Activated CD8-positive, alpha-beta memory T cell treated with anti-CD3 and anti-CD28 coated beads, Interleukin-2, amount 50 U/mL, for 48 hours (primary cell): Measurements from ENCODE around the gene CCDC24.
A peak's percentile ranks its signal among the peaks of the same experiment; 100 is the strongest.

Source experiments
- DNase-seq: peaks from one replicate; pipeline ENCODE4 v3.0.0-alpha.2; 2020

The CCDC24 gene

DNA sequence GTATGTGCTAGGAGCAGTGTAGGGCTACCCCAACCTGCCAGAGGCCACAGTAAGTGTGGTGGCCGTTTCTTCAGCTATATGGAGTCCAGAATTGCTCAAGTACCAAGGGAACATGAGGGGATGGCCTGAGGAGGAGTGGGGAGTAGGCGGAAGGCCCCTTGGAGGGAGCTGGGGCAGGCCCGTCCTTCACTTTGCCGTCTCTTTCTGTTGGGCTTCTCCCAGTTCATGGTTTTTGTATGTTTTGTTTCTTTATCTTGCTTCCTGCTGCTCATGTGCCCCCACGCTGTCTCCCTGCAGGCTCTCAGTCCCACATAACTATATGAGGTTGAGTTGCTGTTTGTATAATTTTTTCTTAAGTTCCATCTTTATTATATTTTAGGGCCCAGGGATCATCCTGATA lies 27.5 kb upstream of the CCDC24 start:
- no peak for DNase-seq

DNA sequence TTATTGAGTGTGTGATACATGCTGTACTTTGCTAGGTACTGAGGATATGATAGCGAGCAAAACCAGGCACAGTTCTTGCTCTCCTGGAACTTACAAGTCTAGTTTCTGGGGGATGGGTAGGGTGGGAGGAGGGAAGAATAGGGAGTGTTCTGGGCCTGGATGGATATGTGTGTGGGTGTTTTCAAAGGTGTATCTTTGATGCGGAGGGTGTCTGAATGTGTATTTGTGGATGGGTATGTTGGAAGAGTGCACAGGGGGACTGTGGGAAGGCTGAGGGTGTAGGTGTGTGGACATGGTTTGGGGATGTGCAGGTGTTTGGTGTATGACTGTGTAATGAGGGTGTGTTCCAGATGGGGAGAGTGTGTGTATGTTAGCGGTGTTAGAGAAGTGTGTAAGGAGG lies 26.1 kb upstream of the CCDC24 start:
- no peak for DNase-seq

DNA sequence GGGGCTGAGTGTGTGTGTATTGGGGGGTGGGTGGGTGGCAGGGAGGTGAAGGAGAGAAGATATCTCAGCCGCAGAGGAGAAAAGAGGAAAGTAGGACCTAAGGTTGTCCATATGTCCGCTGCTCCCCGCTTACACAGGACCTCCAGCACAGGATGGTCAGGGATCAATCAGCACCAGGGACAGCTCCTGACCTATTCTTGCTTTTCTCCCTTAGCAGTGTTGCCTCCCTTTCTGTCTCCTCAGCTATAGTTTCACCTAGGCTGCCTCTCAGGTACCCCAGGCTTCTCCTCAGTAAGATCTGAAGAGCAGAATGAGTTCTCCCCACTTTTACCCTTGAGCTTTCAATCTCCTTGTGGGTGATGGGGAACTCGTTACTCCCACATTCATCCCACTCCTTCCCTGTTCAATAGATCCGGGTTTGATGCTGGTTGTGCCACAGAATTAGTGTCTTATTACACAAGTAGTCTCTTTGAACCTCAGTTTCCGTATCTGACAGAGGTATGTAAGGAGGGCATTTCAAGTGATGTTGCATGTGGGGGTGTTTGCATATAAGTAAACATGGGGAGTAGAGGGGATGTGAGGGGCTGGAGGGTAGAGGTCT lies 23.0 kb upstream of the CCDC24 start:
- no peak for DNase-seq

DNA sequence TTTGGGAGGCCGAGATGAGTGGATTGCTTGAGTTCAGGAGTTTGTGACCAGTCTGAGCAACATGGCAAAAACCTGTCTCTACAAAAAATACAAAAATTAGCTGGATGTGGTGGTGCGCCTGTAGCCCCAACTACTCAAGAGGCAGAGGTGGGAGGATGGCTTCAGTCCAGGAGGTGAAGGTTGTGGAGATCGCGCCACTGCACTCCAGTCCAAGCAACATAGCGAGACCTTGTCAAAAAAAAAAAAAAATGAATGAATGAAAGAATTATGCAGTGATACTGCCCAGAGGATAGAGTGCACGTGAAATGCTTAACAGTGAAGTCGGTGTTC lies 22.0 kb upstream of the CCDC24 start:
- DNase-seq: no peak

DNA sequence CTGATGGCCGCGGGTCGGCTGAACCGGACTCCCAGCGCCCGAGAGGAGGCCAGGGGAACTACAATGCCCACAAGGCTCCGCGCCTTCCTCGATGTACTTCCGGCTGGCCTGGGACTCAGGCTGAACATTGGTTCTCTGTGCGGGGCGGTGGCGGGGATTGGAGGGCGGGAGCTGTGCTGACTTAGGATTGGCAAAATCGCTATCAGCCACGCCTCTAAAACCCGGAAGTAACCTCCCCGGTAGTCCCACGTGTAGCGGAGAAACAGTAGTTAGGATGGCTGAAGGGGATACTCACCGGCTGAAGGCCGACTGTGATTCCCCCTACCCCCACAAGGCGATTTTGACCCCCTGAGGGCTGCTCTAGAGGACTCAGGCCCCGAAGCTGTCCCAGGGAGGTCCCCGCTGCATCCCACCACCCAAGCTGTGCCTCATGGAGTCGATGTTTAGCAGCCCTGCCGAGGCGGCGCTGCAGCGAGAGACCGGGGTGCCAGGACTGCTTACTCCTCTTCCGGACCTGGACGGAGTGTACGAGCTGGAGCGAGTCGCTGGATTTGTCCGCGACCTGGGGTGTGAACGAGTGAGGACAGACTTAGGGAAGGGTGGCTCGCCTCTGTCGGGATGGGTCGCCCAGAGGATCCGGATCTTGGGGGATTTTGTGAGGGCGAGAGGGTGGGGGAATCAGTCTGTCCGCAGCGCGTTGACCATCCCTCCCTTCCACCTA lies 21.5 kb upstream of the CCDC24 start, which contains the start of gene DPH2:
DPH2 (plus strand) TSS at position 265 of the 721 bp plus-strand sequence; CDS start at position 431, 166 bp downstream.
- peak; percentile 95 for DNase-seq

DNA sequence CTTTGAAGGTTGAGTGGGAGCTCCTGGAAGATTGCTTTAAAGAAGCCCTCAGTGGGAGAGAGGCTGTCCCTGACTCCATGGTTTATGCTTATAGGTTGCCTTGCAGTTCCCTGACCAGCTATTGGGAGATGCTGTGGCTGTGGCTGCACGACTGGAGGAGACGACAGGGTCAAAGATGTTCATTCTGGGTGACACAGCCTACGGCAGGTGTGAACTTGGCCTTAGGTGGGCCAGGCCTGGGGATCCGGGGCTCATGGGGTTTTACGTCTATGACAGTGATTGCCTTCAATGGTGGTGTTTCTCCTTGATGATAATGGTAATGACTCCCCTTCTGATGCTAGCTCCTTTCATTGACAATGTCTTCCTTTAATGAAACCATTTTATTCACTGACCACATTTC lies 20.9 kb upstream of the CCDC24 start:
- no peak for DNase-seq

DNA sequence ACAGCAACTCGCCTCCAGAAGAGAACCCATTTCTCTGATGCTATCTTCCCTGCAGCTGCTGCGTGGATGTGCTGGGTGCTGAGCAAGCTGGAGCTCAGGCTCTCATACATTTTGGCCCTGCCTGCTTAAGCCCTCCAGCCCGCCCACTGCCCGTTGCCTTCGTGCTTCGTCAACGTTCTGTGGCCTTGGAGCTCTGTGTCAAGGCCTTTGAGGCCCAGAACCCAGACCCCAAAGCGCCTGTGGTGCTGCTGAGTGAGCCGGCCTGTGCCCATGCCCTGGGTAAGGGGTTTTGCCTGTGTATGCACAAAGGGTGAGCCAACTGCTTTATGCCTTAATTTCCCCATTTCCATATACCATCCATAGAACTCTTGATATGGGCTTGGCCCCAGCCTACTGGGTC lies 20.5 kb upstream of the CCDC24 start:
- DNase-seq: no peak

DNA sequence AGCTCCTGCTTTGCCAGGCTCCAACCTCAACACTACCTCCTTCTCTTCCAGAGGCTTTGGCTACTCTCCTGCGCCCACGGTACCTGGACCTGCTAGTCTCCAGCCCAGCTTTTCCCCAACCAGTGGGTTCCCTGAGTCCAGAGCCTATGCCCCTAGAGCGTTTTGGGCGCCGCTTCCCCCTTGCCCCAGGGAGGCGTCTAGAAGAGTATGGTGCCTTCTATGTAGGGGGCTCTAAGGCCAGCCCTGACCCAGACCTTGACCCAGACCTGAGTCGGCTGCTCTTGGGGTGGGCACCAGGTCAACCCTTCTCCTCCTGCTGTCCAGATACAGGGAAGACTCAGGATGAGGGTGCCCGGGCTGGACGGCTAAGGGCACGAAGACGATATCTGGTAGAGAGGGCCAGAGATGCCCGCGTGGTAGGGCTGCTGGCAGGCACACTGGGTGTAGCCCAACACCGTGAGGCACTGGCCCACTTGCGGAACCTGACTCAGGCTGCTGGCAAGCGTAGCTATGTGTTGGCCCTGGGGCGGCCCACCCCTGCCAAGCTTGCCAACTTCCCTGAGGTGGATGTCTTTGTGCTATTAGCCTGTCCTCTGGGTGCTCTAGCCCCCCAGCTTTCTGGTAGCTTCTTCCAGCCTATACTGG lies 19.9 kb upstream of the CCDC24 start:
- DNase-seq: no peak

DNA sequence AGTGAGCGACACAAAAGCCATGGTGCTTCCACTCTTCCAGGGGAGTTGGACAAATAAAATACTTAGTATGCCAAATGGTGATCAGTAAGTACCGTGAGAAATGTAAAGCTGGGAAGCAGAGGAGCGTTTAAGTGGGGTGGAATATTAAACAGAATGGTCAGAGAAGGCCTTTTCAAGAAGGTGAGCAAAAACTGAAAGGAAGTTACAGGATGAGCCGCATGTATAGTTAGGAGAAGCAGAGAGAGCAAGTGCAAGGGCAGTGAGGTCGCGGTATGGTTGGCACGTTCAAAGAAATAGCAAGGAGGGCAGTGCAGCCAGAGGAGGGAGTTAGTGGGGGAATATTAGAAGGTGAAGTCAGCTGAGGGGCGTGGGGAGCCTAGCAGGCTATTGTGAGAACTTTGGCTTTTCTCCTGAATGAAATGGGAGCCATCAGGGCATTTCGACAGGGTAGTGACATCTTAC lies 17.4 kb upstream of the CCDC24 start:
- no peak for DNase-seq

DNA sequence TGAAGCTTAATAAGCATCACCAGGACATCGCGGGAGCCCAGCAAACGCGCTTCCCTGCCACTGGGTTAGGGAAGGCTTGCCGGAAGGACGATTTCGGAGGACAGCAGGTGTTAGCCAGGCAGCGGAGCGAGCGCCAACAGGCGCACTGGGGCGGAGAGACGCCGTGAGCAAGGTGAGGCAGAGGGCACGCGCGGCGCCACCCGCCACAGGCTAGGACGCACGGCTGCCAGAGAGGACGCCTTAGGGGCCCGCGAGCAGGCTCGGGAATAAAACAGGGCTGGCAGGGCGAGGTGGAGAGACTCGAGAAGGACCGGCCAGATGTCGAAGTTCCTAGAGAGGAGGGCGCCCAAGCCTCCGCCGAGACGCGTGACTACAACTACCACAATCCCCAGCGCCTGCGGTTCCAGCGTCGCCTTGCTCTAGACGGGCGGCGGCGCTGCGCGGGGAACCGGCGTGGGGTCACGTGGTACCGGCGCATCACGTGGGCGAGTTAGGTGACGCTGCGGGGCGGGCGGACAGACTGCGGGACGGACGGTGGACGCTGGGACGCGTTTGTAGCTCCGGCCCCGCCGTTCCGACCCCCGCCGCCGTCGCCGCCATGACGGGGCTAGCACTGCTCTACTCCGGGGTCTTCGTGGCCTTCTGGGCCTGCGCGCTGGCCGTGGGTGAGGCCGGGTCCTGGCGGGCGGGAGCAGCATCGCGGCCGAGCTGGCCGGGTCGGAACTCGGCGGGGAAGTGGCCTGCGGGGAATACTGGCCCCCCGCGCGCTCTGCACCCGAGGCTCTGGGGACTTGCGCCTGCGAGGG lies 16.8 kb upstream of the CCDC24 start, which contains the start of gene ATP6V0B:
ATP6V0B (plus strand) TSS at position 518 of the 806 bp plus-strand sequence; CDS start at position 599, 81 bp downstream.
- DNase-seq: peak; percentile 98

DNA sequence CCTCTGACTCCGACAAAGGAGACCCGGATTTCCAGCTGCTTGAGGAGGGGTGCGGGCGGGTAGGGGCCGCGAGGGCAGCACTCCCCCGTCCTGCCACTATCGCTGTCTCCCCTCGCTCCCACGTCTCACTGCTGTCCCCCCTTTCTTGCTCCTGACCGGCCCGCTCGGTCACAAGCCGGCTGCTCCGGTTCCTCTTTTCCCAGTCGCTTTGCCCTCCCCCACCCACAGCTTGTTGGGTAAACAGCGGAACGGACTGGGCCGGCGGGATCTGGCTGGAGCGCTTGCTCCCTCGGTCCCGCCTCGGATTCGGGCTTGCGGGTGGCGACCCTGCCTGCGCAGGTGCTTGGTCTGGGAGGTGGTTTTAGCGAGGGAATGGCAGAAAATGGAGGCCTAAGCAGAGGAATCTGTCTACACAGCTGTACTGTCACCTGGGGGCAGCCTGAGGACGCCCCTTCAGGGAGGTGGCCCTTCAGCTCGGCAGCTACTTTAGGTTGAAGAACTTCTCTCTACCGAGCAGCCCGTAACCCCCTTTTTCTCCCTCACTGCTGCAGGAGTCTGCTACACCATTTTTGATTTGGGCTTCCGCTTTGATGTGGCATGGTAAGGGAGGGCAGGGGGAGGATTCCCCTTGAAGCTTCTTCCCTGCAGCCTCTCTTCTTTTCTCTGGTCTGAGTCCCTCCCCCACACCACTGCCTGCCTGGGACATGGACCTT lies 16.0 kb upstream of the CCDC24 start:
- DNase-seq: no peak

DNA sequence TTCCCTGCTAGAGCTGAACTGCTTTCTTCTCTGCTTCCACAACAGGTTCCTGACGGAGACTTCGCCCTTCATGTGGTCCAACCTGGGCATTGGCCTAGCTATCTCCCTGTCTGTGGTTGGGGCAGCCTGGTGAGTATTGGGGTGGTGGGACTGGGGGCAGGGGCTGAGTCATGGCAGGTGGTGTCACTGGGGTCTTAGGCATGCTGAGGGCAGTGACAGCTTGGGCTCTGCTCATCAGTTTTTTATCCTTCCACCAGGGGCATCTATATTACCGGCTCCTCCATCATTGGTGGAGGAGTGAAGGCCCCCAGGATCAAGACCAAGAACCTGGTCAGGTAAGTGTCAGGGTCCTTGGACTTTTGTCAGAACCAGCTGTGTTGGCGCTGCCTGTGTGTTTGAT lies 15.4 kb upstream of the CCDC24 start:
- no peak for DNase-seq

DNA sequence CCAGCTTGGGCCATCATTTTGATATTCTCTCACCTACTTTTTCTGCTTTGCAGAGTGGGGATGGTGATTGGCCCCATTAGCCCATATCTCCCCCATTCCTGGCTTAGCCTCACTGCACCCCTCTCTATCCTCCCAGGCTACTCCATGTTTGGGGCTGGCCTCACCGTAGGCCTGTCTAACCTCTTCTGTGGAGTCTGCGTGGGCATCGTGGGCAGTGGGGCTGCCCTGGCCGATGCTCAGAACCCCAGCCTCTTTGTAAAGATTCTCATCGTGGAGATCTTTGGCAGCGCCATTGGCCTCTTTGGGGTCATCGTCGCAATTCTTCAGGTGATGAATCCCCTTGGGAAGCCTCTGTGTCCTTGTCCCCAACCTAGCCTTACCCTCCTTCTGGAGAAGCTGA lies 14.5 kb upstream of the CCDC24 start:
- DNase-seq: no peak

DNA sequence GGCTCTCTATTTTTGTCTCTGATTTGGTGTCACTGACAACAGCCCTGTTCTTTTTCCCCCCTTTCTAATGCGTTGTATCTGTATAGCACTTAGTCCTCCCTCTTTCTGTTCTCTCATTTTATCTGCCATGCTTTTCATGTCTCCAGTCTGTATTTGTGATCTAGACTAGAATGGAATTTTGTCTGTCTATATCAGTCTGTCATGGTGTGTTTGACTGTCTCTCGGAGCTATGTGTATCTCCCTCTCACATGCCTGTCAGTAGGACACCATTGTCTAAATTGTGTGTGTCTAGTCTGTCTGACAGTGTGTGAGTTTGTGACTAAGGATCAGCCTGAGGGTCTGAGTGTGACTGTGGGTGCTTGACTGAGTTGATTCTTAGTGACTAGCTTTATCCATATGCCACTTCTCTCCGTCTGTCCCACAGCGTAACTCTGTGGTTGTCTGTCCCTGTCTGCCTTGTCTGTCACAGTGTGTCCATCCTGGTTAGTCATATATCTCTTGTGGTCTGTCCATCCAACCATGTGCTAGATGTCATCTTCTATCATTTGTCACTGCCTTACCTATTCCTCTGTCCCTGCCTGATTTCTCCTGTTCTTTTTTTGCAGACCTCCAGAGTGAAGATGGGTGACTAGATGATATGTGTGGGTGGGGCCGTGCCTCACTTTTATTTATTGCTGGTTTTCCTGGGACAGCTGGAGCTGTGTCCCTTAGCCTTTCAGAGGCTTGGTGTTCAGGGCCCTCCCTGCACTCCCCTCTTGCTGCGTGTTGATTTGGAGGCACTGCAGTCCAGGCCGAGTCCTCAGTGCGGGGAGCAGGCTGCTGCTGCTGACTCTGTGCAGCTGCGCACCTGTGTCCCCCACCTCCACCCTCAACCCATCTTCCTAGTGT lies 13.8 kb upstream of the CCDC24 start:
- DNase-seq: no peak

DNA sequence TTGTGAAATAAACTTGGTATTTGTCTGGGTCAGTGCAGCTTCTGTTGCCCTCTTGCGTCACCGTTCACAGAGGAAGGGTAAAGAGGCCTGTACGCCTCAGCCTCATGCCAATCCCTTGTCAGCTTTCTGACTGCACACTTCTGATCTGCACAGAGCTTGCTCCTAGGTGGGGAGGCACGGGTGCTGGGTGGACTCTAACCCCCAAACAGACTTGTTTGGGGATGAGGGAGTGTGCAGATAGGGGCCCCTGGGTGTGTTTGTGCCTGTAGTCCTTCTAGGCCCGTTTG lies 13.2 kb upstream of the CCDC24 start:
- DNase-seq: no peak

DNA sequence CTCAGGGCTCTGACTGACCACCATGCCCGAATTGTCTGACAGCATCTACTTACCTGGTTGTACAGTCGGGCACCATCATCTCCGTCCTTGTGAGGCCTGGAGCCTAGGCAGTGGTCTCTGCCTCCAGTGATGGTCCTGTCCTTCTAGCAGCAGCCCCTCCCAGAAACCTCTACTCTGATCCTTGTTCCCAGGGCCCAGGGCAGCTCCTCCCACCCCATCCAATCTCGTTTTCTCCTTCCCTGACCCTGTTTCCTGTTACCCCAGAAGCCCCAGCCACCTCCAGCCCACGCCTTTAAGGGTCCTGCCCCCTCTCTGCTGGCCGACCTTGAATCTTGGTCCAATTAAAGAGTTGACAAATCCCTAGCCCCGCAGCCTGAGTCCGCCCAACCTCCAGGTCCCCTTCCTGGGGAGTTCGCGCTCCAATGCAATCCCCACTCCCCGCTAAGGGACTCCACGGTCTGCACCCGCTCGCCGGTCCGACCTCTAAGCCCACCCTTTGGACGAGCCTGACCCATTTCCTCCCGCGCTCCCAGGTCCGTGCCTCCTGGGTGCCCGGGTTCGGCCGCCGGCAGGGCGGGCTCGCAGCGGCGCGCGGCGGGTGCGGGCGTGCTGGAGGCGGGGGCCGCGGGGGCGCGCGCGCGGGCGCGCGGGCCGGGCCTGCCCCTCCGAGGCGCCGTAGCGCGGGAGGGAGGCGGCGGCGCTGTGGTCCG lies 12.7 kb upstream of the CCDC24 start, which contains the start of gene B4GALT2:
B4GALT2 (plus strand) TSS at position 660 of the 710 bp plus-strand sequence. CDS start 1,951 bp downstream, outside the sequence.
- DNase-seq: peak; percentile 80

DNA sequence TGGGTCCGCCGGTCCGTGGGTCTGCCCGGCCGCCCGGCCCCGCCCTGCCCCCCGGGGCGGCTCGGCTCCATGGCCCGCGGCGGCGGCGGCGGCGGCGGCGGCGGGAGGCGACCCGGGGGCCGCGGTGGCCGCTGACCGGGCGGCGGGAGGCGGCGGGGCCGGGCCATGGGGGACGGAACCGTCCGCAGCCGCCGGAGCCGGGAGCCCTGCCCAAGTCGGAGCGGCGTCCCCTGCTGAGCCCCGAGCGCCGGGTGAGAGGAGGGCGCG lies 12.2 kb upstream of the CCDC24 start:
- no peak for DNase-seq

DNA sequence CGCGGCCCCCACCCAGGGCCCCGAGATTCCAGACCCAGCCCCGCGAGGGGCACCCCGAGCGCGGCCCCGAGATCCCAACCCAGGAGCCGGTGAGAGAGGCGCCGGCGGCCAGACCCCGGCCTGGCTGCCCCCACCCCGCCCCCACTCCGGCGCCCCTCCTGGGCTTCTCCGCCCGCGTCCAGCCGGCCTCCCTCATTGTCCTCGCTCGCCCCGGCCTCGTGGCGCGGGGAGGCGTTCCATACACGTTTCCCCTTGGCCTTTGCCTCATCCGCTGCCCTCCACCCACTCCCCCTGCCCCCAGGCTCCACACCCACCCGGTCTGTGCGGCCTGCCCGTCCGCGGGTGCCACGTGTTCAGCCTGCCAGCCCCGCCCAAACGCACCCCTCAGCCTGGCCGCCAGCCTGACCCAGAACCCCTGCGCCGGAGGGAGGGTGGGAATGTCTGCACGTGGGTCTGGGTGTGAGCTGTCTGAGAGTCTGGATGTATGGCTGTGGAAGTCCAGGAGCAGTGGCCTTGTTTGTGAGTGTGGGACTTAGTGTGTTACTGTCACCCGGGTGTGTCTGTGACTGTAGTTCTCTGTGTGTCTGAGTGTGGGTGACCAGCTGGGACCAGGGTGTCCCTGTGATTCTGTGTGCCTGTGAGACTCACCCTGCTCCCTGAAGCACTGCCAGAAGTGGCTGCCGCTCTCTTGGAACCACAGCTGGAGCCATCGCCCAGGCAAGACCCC lies 11.7 kb upstream of the CCDC24 start:
- DNase-seq: peak; percentile 78

DNA sequence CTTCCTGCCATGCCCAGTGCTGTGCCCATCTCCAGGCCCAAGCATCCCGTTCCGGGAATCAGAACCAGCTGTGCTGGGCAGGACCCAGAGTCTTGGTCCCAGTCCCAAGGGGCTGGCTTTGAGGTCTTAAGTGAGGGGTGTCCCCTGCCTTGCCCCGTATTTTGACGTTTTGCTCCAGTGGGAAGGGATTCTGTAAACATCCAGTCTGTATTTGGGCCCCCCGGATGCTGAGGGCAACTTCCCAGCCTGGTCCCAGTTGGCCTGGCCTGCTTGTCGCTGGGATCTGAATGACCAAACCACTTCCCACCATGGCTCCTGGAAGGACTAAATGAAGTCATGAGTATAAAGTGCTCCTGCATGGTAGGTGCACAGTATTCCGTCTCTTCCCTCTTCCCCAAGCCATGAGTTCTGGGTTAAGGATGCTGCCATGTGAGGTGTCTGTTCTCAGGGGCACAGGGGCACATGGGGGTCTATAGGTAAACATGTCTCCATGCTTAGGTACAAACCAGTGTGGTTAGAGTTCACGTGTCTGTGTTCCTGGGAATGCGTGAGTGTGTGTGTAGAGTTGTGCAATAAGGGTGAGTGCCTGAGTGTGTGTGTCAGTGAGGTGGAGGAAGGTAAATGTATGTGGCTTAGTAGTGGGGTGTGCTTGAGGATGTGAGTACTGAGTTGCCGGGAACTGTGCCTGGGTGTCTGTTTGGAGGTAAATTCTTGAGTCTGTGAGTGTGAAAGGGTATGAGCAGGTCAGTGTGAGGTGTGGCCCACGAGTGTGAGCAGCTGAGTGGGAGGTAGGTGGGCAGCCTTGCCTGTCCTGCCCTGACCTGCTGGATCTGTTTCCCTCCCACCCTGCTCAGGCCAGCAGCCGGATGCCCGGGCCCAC lies 10.9 kb upstream of the CCDC24 start:
- no peak for DNase-seq

DNA sequence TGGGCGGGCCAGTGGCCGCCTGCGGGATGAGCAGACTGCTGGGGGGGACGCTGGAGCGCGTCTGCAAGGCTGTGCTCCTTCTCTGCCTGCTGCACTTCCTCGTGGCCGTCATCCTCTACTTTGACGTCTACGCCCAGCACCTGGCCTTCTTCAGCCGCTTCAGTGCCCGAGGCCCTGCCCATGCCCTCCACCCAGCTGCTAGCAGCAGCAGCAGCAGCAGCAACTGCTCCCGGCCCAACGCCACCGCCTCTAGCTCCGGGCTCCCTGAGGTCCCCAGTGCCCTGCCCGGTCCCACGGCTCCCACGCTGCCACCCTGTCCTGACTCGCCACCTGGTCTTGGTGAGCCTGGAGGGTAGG lies 10.3 kb upstream of the CCDC24 start:
- DNase-seq: no peak
